ENCODE measurements around the gene SERPINB2. TPM values are rescaled to one million over a fixed set of nuclear protein-coding genes. Genes with fewer than 3 reads are reported as not detected.

SERPINB2 gene
- total RNA-seq, 1 experiment from 2014 or later, result not detected

DNA sequence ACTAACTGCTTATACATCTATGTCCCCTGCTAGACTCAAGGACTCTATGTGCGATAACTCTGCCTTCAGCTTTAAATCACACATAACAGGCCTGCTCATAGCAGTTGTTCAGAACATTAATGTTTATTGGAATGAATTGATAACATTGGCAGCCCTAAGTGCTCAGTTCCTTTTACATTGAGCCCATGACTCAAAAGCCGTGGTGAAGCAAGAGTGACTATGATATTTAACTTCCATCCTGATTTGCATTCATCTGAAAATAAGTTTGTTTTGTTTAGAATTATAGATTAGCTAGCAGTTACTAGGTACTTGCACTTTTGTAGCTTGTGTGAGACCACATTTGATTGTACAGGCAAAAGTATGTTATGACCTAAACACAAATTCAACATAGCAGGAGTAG is 34.5 kb downstream of the SERPINB2 start:
- Histone ChIP-seq H2AFZ (ENCODE audit: low read depth, low read length, poor library complexity, severe bottlenecking) (no peak overlapping the region), H3K4me2 (ENCODE audit: low read length) (no peak overlapping the region), H4K20me1 (ENCODE audit: insufficient read depth) (no peaks in the 10 kb centered on the region), H3K36me3 (ENCODE audit: control insufficient read depth in 1 of 2, insufficient read depth in 2 of 2, low read length in 2 of 2) (no peaks in the 10 kb centered on the region), H3K9ac (ENCODE audit: low read length) (no peak overlapping the region), H3K79me2 (ENCODE audit: insufficient read depth, low read length) (no peaks in the 10 kb centered on the region), H3K4me3 (replicated peaks in 1 of 2; ENCODE audit: low read depth in 1 of 2, low read length in 2 of 2) (no peak overlapping the region), H3K9me3 (ENCODE audit: control insufficient read depth in 1 of 2, insufficient read depth in 1 of 2, low read depth in 1 of 2, low read length in 2 of 2) (no peaks in the 10 kb centered on the region), H3K9me2 (ENCODE audit: insufficient read depth) (no peaks in the 10 kb centered on the region), H3K27me3 (ENCODE audit: insufficient read depth, low read length) (no peaks in the 10 kb centered on the region), H3K27ac (ENCODE audit: low read depth, low read length) (no peak overlapping the region), H3K4me1 (ENCODE audit: control insufficient read depth in 1 of 2, insufficient read depth in 2 of 2, low read length in 2 of 2) (no peaks in the 10 kb centered on the region)
- intact Hi-C loops (cut with micrococcal nuclease), result no loop called here
- ChIA-PET CTCF (no interaction called here), POLR2A (no interaction called here), RAD21 (ENCODE audit: low non-redundant PET in 1 of 2, low total read pairs in 2 of 2, uncharacterized antibody in 2 of 2, unreplicated experiment in 2 of 2) (no interaction called here)
- ATAC-seq (no peak), DNase-seq (ENCODE audit: low read depth, low spot score) (no peak)
- BruUV-seq (replicated peaks), result no TSS peak
- TF ChIP-seq RAD21 (IDR thresholded peaks at IDR 0.05; ENCODE audit: low read depth), result no peak

DNA sequence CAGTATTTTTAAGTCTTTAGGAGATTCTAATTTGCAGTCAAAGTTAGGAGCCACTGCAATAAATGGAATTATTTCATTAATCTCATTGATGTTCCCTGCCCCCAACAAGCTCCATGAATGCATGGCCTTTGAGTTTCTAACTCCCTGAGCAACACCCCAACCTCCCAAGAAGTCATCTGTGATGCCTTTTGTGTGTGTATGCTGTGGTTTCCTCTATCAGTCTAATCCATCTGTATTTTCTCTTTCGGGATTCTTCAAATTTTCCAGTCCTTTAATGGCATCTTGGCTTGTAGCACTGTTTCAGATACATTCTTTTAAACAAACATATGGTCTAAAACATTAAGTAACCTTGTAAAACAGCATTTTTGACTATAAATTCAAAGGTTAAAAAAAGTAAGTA is 37.0 kb downstream of the SERPINB2 start:
- no peaks in the 10 kb centered on the region for H3K36me3 ChIP-seq (ENCODE audit: control insufficient read depth in 1 of 2, insufficient read depth in 2 of 2, low read length in 2 of 2)
- H3K27ac ChIP-seq (ENCODE audit: low read depth, low read length), result no peak overlapping the region
- no TSS peak for BruUV-seq (replicated peaks)
- no peak for TF ChIP-seq EZH2 (IDR thresholded peaks at IDR 0.05)
- no peaks in the 10 kb centered on the region for H3K9me3 ChIP-seq (ENCODE audit: control insufficient read depth in 1 of 2, insufficient read depth in 1 of 2, low read depth in 1 of 2, low read length in 2 of 2)
- no peak for DNase-seq (ENCODE audit: low read depth, low spot score)
- H3K27me3 ChIP-seq (ENCODE audit: insufficient read depth, low read length), result no peaks in the 10 kb centered on the region
- CTCF ChIA-PET, result no interaction called here
- H3K79me2 ChIP-seq (ENCODE audit: insufficient read depth, low read length), result no peaks in the 10 kb centered on the region
- H3K4me3 ChIP-seq (replicated peaks in 1 of 2; ENCODE audit: low read depth in 1 of 2, low read length in 2 of 2), result no peak overlapping the region
- H4K20me1 ChIP-seq (ENCODE audit: insufficient read depth), result no peaks in the 10 kb centered on the region
- POLR2A ChIA-PET, result no interaction called here
- H3K4me2 ChIP-seq (ENCODE audit: low read length), result no peak overlapping the region
- H3K4me1 ChIP-seq (ENCODE audit: control insufficient read depth in 1 of 2, insufficient read depth in 2 of 2, low read length in 2 of 2), result no peaks in the 10 kb centered on the region
- no peak overlapping the region for H3K9ac ChIP-seq (ENCODE audit: low read length)
- intact Hi-C loops (cut with micrococcal nuclease), result no loop called here
- RAD21 ChIA-PET (ENCODE audit: low non-redundant PET in 1 of 2, low total read pairs in 2 of 2, uncharacterized antibody in 2 of 2, unreplicated experiment in 2 of 2), result no interaction called here
- no peak for ATAC-seq
- H2AFZ ChIP-seq (ENCODE audit: low read depth, low read length, poor library complexity, severe bottlenecking), result no peak overlapping the region
- no peaks in the 10 kb centered on the region for H3K9me2 ChIP-seq (ENCODE audit: insufficient read depth)

GRCh38 chr18:63928331-63928730 is 40.8 kb downstream of the SERPINB2 start:
- BruUV-seq (replicated peaks), result no TSS peak
- DNase-seq (ENCODE audit: low read depth, low spot score) (no peak), ATAC-seq (no peak)
- no peaks in the 10 kb centered on the region for H3K36me3 ChIP-seq (ENCODE audit: control insufficient read depth in 1 of 2, insufficient read depth in 2 of 2, low read length in 2 of 2)
- no peaks in the 10 kb centered on the region for H3K9me2 ChIP-seq (ENCODE audit: insufficient read depth)
- no peak overlapping the region for H3K27ac ChIP-seq (ENCODE audit: low read depth, low read length)
- H3K4me3 ChIP-seq (replicated peaks in 1 of 2; ENCODE audit: low read depth in 1 of 2, low read length in 2 of 2), result no peak overlapping the region
- H4K20me1 ChIP-seq (ENCODE audit: insufficient read depth), result no peaks in the 10 kb centered on the region
- H2AFZ ChIP-seq (ENCODE audit: low read depth, low read length, poor library complexity, severe bottlenecking), result no peak overlapping the region
- ChIA-PET CTCF (no interaction called here), POLR2A (no interaction called here), RAD21 (ENCODE audit: low non-redundant PET in 1 of 2, low total read pairs in 2 of 2, uncharacterized antibody in 2 of 2, unreplicated experiment in 2 of 2) (no interaction called here)
- intact Hi-C loops (cut with micrococcal nuclease), result no loop called here
- H3K4me2 ChIP-seq (ENCODE audit: low read length), result no peak overlapping the region
- H3K79me2 ChIP-seq (ENCODE audit: insufficient read depth, low read length), result no peaks in the 10 kb centered on the region
- H3K9ac ChIP-seq (ENCODE audit: low read length), result no peak overlapping the region
- no peaks in the 10 kb centered on the region for H3K4me1 ChIP-seq (ENCODE audit: control insufficient read depth in 1 of 2, insufficient read depth in 2 of 2, low read length in 2 of 2)
- no peaks in the 10 kb centered on the region for H3K27me3 ChIP-seq (ENCODE audit: insufficient read depth, low read length)
- H3K9me3 ChIP-seq (ENCODE audit: control insufficient read depth in 1 of 2, insufficient read depth in 1 of 2, low read depth in 1 of 2, low read length in 2 of 2), result no peaks in the 10 kb centered on the region
- TF ChIP-seq, protein P1, sequence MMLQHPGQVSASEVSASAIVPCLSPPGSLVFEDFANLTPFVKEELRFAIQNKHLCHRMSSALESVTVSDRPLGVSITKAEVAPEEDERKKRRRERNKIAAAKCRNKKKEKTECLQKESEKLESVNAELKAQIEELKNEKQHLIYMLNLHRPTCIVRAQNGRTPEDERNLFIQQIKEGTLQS (IDR thresholded peaks at IDR 0.05), result no peak
- no peak for TF ChIP-seq CBX3 (IDR thresholded peaks at IDR 0.05; ENCODE audit: low read depth)
- TF ChIP-seq CEBPB (IDR thresholded peaks at IDR 0.05; ENCODE audit: low read depth), result no peak
- TF ChIP-seq POLR2A (IDR thresholded peaks at IDR 0.05; ENCODE audit: borderline replicate concordance, extremely low read depth, insufficient read depth, insufficient read length), result no peak
- no peak for TF ChIP-seq YY1 (IDR thresholded peaks at IDR 0.05; ENCODE audit: extremely low read depth, insufficient replicate concordance, low read depth, low read length)
- TF ChIP-seq SRF (IDR thresholded peaks at IDR 0.05; ENCODE audit: low read depth), result no peak
- no peak for TF ChIP-seq SIN3A (IDR thresholded peaks at IDR 0.05; ENCODE audit: low read depth)
- TF ChIP-seq, protein P2, sequence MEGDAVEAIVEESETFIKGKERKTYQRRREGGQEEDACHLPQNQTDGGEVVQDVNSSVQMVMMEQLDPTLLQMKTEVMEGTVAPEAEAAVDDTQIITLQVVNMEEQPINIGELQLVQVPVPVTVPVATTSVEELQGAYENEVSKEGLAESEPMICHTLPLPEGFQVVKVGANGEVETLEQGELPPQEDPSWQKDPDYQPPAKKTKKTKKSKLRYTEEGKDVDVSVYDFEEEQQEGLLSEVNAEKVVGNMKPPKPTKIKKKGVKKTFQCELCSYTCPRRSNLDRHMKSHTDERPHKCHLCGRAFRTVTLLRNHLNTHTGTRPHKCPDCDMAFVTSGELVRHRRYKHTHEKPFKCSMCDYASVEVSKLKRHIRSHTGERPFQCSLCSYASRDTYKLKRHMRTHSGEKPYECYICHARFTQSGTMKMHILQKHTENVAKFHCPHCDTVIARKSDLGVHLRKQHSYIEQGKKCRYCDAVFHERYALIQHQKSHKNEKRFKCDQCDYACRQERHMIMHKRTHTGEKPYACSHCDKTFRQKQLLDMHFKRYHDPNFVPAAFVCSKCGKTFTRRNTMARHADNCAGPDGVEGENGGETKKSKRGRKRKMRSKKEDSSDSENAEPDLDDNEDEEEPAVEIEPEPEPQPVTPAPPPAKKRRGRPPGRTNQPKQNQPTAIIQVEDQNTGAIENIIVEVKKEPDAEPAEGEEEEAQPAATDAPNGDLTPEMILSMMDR (IDR thresholded peaks at IDR 0.05 in 2 of 3, conservative IDR thresholded peaks at IDR 0.05 in 1 of 3; ENCODE audit: borderline replicate concordance in 1 of 3, insufficient read depth in 1 of 3, low read depth in 2 of 3, low read length in 2 of 3), result no peak
- no peak for TF ChIP-seq MAX (IDR thresholded peaks at IDR 0.05)
- no peak for TF ChIP-seq SP1 (IDR thresholded peaks at IDR 0.05; ENCODE audit: low read depth)
- TF ChIP-seq ZFX (IDR thresholded peaks at IDR 0.05), result no peak
- no peak for TF ChIP-seq EZH2 (IDR thresholded peaks at IDR 0.05)
- TF ChIP-seq ZNF274 (IDR thresholded peaks at IDR 0.05; ENCODE audit: low read depth, low read length), result no peak
- TF ChIP-seq EZH2phosphoT487 (IDR thresholded peaks at IDR 0.05; ENCODE audit: borderline replicate concordance), result no peak
- no peak for TF ChIP-seq EGR1 (IDR thresholded peaks at IDR 0.05; ENCODE audit: low read depth)
